Ishikawa (cell line): ENCODE measurements around the gene FIS1.

ENCODE experiments used
- CEBPB ChIP-seq: IDR thresholded peaks from 2 replicates; pipeline ENCODE4 v1.6.1; 2012
- CREB1 ChIP-seq: IDR thresholded peaks from 2 replicates; pipeline ENCODE4 v1.6.1; 2012; ENCODE audit warnings: low read depth
- EGR1 ChIP-seq: IDR thresholded peaks from 2 replicates; pipeline ENCODE4 v1.6.1; 2012
- EP300 ChIP-seq: IDR thresholded peaks from 2 replicates; pipeline ENCODE4 v1.6.1; 2012; ENCODE audit warnings: borderline replicate concordance
- FOXM1 ChIP-seq: IDR thresholded peaks from 2 replicates; pipeline ENCODE4 v1.6.1; 2012; ENCODE audit warnings: low read depth, borderline replicate concordance
- MAX ChIP-seq: IDR thresholded peaks from 2 replicates; pipeline ENCODE4 v1.6.1; 2012
- NFIC ChIP-seq: IDR thresholded peaks from 2 replicates; pipeline ENCODE4 v1.6.1; 2012
- RAD21 ChIP-seq: IDR thresholded peaks from 2 replicates; pipeline ENCODE4 v1.6.1; 2012; ENCODE audit warnings: low read depth
- REST ChIP-seq: IDR thresholded peaks from 2 replicates; pipeline ENCODE4 v1.6.1; 2012; ENCODE audit warnings: low read depth, mild to moderate bottlenecking
- TAF1 ChIP-seq: IDR thresholded peaks from 2 replicates; pipeline ENCODE4 v1.6.1; 2012; ENCODE audit warnings: low read depth, mild to moderate bottlenecking
- TCF12 ChIP-seq: IDR thresholded peaks from 2 replicates; pipeline ENCODE4 v1.6.1; 2012; ENCODE audit warnings: low read depth
- TEAD4 ChIP-seq: IDR thresholded peaks from 2 replicates; pipeline ENCODE4 v1.6.1; 2012
- USF1 ChIP-seq: IDR thresholded peaks from 2 replicates; pipeline ENCODE4 v1.6.1; 2012
- YY1 ChIP-seq: IDR thresholded peaks from 2 replicates; pipeline ENCODE4 v1.6.1; 2012; ENCODE audit warnings: low read depth
- ZBTB7A ChIP-seq: IDR thresholded peaks from 2 replicates; pipeline ENCODE4 v1.6.1; 2012; ENCODE audit warnings: low read depth

The FIS1 gene

GRCh38 chr7:101200504-101200861 lies 44.4 kb downstream of the FIS1 start:
- TF ChIP-seq CREB1, result no peak
- TF ChIP-seq ZBTB7A, result no peak
- TF ChIP-seq REST, result no peak
- TF ChIP-seq EGR1, result no peak
- TF ChIP-seq FOXM1, result no peak
- no peak for TF ChIP-seq TEAD4
- TF ChIP-seq CEBPB, result no peak
- no peak for TF ChIP-seq RAD21
- no peak for TF ChIP-seq EP300
- no peak for TF ChIP-seq USF1
- no peak for TF ChIP-seq YY1
- no peak for TF ChIP-seq MAX
- TF ChIP-seq TAF1, result no peak
- no peak for TF ChIP-seq TCF12

- no peak for TF ChIP-seq ZBTB7A
- no peak for TF ChIP-seq TAF1
These were observed 46.4 kb downstream of the FIS1 start for GRCh38 chr7:101198476-101198875.

- TF ChIP-seq REST (no peak), TEAD4 (no peak), MAX (no peak), TCF12 (no peak), ZBTB7A (no peak), RAD21 (no peak), TAF1 (no peak), USF1 (no peak), CEBPB (no peak), CREB1 (no peak), YY1 (no peak), FOXM1 (no peak), EP300 (no peak), NFIC (no peak), EGR1 (no peak)
These were observed 46.9 kb downstream of the FIS1 start for GRCh38 chr7:101197991-101198390.

GRCh38 chr7:101195884-101196283 lies 49.0 kb downstream of the FIS1 start:
- TF ChIP-seq YY1, result no peak
- no peak for TF ChIP-seq NFIC
- TF ChIP-seq USF1, result no peak
- no peak for TF ChIP-seq REST
- no peak for TF ChIP-seq RAD21
- no peak for TF ChIP-seq ZBTB7A
- TF ChIP-seq EGR1, result no peak
- TF ChIP-seq CEBPB, result no peak
- no peak for TF ChIP-seq FOXM1
- TF ChIP-seq EP300, result no peak
